Activated naive CD8-positive, alpha-beta T cell (primary cell): ENCODE data around the gene ZFPL1.
A peak's percentile ranks its signal among the peaks of the same experiment; 100 is the strongest.
"Not testable (repeated sequence)": the region's sequence is repeated elsewhere in the genome, so short reads cannot be mapped to it uniquely, and the experiment has no call there.

Source experiments
- H3K27ac Mint-ChIP-seq: one replicate; pipeline ENCODE4 v1.8.0; 2021; ENCODE audit warnings: mixed read lengths
- H3K27me3 Mint-ChIP-seq: one replicate; pipeline ENCODE4 v1.8.0; 2021; ENCODE audit warnings: mixed read lengths
- H3K36me3 Mint-ChIP-seq: one replicate; pipeline ENCODE4 v1.8.0; 2021; ENCODE audit warnings: mixed read lengths
- H3K4me1 Mint-ChIP-seq: one replicate; pipeline ENCODE4 v1.8.0; 2021; ENCODE audit warnings: low read depth, mixed read lengths
- H3K4me3 Mint-ChIP-seq: one replicate; pipeline ENCODE4 v1.8.0; 2021; ENCODE audit warnings: mild to moderate bottlenecking, mixed read lengths
- H3K9me3 Mint-ChIP-seq: one replicate; pipeline ENCODE4 v1.8.0; 2021; ENCODE audit warnings: low read depth, mixed read lengths

The ZFPL1 gene

DNA sequence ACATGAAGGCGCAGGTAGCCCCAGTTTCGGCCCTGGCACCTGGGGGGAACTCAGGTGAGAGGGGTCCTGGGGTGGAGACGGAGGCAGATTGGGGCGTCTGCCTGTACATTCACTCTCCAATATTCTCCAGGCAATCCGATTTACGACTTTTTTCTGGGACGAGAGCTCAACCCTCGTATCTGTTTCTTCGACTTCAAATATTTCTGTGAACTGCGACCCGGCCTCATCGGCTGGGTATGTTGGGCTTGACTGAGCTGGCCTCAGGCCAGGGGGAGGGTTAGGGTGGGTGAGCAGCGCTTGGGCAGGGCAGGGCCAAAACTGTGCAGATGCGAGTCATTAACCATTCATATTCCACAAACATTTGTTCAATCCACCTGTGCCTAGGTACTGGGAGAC, 29.3 kb downstream of the ZFPL1 start:
- Mint-ChIP-seq H3K27ac (peak overlapping the region; percentile 83), H3K27me3 (no peaks in the 10 kb centered on the region), H3K4me3 (peak overlapping the region; percentile 83), H3K9me3 (no peaks in the 10 kb centered on the region), H3K4me1 (peaks cover 58% of the 10 kb centered on the region), H3K36me3 (peaks cover 2% of the 10 kb centered on the region)

DNA sequence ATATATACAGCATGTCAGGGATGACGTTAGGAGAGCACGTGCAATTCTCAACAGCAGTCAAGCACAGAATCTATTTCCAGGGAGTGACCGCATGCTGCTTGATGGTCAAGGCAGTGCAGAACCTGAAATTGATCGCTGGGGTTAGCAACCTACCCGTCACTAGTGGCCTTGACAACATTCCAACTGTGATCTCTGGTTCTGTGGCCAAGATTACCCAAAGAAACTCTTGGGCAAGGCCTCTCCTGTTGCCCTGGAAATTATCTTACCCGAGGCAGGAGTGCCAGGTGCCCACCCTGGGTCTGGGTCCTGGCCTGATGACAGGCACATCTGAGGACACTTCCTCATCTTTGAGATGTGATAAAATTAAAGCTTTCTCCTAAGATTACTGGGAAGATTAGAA, 29.8 kb downstream of the ZFPL1 start:
- peaks cover 63% of the 10 kb centered on the region for H3K4me1 Mint-ChIP-seq
- H3K27ac Mint-ChIP-seq, result peak overlapping the region; percentile 83
- H3K4me3 Mint-ChIP-seq, result peak overlapping the region; percentile 83
- H3K36me3 Mint-ChIP-seq, result peaks cover 5% of the 10 kb centered on the region
- no peaks in the 10 kb centered on the region for H3K27me3 Mint-ChIP-seq
- no peaks in the 10 kb centered on the region for H3K9me3 Mint-ChIP-seq

DNA sequence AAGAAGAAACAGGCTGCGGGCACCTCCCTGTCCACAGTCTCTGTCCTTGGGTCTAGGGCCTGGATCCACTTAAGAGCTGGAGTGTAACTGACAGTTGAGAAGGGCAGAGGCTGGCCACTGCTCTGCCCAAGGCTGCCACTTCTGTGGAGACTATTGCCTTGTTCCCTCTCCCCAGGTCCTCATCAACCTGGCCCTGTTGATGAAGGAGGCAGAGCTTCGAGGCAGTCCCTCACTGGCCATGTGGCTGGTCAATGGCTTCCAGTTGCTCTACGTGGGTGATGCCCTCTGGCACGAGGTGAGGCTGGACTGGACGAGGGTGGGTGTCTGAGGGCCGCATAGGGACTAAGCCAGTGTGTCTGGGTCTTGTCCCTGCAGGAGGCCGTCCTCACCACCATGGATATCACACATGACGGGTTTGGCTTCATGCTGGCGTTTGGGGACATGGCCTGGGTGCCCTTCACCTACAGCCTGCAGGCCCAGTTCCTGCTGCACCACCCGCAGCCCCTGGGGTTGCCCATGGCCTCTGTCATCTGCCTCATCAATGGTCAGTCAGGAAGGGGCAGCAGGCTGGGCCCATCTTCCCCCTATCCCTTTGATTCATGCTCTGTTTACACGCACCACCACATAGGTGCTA, 30.6 kb downstream of the ZFPL1 start:
- Mint-ChIP-seq H3K9me3 (no peaks in the 10 kb centered on the region), H3K36me3 (peaks cover 5% of the 10 kb centered on the region), H3K27me3 (no peaks in the 10 kb centered on the region), H3K27ac (peak overlapping the region; percentile 83), H3K4me3 (no peak overlapping the region), H3K4me1 (peaks cover 66% of the 10 kb centered on the region)

DNA sequence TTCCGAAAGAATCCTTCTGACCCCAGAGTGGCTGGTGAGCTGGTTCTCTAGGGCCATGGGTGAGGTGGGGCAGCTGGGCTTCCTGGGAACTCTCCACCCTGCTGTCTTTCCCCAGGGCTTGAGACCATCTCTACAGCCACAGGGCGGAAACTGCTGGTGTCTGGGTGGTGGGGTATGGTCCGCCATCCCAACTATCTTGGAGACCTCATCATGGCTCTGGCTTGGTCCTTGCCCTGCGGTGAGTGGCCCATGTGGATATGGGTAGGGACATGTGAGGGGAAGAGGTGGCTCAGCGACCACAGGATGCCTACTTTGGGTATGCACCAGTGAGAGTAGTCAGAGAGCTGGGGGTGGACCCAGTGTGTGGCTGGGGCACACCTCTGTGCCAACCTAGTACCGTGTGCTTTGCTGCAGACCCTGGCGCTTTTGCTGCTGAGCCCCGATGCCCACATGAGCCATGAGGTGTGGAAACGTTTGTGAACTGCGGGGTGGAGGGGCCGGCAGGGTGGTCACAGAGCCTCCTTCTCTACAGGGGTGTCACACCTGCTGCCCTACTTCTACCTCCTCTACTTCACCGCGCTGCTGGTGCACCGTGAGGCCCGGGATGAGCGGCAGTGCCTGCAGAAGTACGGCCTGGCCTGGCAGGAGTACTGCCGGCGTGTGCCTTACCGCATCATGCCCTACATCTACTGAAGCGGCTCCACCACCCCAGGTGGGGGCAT, 31.5 kb downstream of the ZFPL1 start:
- H3K4me3 Mint-ChIP-seq, result peak overlapping the region; percentile 91
- H3K27ac Mint-ChIP-seq, result no peak overlapping the region
- H3K4me1 Mint-ChIP-seq, result peaks cover 69% of the 10 kb centered on the region
- peaks cover 8% of the 10 kb centered on the region for H3K36me3 Mint-ChIP-seq
- H3K9me3 Mint-ChIP-seq, result no peaks in the 10 kb centered on the region
- no peaks in the 10 kb centered on the region for H3K27me3 Mint-ChIP-seq

DNA sequence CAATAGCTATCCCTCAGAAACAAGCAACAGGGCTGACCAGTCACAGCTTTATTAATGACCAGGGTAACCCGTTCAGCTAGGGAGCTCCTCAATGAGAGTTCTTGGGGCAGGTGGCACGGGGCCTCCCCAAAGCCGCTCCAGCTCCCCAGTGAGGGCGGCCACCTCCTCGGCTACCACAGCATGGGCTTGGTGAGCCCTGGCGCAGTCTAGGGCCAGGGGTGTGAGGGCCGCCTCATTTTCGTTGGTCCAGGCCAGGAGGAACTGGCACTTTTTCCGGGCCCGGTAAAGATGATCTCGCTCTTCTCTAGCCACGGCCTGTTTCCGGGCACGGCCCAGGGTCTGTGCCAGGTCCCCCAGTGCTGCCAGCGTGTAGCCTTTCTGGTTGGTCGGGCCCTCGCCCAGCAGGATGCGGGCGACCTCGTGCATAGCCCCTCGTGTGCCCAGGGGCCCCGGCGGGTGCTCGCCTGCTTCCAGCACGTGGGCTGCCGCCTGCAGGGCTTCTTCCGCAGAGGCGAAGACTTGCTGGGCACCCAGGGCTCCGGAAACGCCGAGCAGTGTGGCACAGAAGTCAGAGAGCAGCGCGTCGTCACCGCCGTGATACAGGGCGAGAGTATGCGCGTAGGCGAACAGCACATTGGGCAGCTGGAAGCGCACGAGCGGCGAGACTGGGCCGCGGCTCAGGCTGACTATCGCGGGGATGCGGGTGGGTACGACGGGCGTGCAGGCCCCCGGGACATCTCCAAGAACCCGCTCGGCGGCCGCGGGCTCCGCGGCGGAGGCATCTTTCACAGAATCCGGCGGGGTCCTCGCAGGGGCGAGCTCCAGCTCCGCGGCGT, 32.6 kb downstream of the ZFPL1 start:
- Mint-ChIP-seq H3K27ac (peak overlapping the region; percentile 96), H3K9me3 (no peaks in the 10 kb centered on the region), H3K36me3 (peaks cover 13% of the 10 kb centered on the region), H3K4me3 (peak overlapping the region; percentile 91), H3K27me3 (no peaks in the 10 kb centered on the region), H3K4me1 (peaks cover 66% of the 10 kb centered on the region)

DNA sequence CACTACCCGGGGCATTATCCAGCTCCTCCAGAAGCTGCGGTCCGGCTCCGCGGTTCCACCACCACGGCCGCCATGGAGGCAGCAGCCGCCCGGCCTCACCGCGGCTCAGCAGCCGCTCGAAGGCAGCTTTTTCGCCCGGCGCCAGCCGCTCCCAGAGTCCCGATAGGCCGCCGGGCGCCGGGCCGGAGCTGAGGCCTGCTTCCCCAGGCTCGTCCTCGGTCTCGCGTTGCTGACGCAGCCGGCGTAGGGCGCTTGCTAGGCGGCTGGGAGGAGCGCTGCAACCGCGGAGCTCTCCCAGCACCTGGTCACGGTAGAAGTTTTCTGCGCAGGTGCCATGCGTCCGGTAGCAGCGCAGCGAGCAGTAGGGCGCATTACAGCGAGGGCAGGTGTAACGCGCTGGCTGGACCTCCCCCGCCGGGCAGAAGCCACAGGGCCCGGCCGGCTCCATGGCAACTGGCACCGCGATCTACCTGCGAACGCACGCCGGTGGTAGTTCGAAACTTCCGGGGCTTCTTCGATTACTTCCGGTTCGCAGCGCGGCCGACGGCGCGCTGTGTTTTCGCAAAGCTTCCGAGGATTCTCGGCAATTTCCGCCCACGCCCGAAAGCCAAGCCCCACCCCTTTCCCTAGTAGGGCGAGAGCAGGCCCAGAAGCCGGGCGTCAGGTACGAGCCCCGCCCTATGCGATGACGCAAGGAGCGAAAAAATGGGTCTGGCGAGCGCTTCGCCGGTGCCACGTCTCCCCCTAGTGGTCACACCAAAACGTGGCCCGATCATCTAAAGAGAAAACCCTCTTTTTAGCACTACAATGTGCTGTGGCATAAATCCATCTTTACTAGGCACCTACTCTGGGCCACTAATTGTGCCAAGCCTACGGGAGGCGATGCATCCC, 33.4 kb downstream of the ZFPL1 start, which contains the start of gene ZNHIT2:
ZNHIT2 (minus strand) TSS at position 496 of the 891 bp plus-strand sequence; CDS start at position 448, 48 bp downstream.
- Mint-ChIP-seq H3K27me3 (no peaks in the 10 kb centered on the region), H3K4me1 (peaks cover 66% of the 10 kb centered on the region), H3K9me3 (no peaks in the 10 kb centered on the region), H3K4me3 (peak within 1 kb of the TSS; percentile 91), H3K27ac (peak within 1 kb of the TSS; percentile 96), H3K36me3 (peaks cover 16% of the 10 kb centered on the region)

DNA sequence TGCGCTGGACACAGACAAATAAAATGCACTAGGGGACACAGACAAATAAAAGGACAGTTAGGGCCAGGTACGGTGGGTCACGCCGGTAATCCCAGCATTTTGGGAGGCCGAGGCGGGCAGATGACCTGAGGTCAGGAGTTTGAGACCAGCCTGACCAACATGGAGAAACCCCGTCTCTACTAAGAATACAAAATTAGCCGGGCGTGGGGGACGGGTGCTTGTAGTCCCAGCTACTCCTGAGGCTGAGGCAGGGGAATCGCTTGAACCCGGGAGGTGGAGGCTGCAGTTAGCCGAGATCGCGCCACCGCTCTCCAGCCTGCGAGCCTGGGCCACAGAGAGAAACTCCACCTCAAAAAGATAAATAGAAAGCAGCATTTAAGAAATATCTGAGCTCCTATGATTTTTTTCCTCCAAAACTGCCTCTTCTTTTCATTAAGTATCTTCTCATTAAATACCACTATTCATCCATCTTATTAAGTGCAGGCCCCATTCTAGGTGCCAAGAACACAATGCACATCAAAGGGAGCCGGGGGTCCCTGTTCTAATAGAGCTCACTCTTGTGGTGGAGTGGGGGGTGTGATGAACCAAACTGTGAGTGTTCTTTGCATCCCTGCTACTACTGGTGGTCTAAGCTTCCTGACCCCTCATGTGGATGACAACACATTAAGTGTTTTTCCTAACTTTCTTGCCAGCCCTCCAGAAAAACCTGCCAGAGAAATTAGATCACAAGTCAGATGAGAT, 34.2 kb downstream of the ZFPL1 start:
- peaks cover 66% of the 10 kb centered on the region for H3K4me1 Mint-ChIP-seq

DNA sequence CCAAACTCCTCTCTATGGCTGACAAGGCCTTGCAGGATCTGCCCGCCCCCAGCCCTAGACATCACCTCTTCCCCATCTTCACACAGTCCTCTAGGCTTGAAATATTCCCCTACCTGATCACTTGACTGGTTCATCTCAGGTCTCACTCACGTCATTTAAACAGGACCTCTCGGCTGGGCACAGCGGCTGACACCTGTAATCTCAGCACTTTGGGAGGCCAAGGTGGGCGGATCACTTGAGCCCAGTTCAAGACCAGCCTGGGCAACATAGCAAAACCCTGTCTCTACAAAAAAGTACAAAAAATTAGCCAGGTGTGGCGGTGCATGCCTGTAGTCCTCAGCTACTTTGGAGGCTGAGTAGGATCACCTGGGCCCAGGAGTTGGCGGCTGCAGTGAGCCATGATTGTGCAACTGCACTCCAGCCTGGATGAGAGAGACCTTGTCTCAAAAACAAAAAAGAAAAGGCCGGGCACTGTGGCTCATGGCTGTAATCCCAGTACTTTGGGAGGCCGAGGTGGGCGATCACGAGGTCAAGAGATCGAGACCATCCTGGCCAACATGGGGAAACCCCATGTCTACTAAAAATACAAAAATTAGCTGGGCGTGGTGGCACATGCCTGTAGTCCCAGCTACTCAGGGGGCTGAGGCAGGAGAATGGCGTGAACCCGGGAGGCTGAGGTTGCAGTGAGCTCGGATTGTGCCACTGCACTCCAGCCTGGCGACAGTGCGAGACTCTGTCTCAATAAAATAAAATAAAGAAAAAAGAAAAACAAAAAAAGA, 35.1 kb downstream of the ZFPL1 start:
- H3K4me1 Mint-ChIP-seq, result peaks cover 63% of the 10 kb centered on the region
- not testable (repeated sequence) for H3K27me3 Mint-ChIP-seq, H3K9me3 Mint-ChIP-seq
- H3K4me3 Mint-ChIP-seq, result peak overlapping the region; percentile 100
- peaks cover 16% of the 10 kb centered on the region for H3K36me3 Mint-ChIP-seq
- peak overlapping the region; percentile 87 for H3K27ac Mint-ChIP-seq

More for the DNA sequence above, 34.2 kb downstream of the ZFPL1 start:
- no peaks in the 10 kb centered on the region for H3K27me3 Mint-ChIP-seq
- peak overlapping the region; percentile 92 for H3K27ac Mint-ChIP-seq
- H3K9me3 Mint-ChIP-seq, result no peaks in the 10 kb centered on the region
- peak overlapping the region; percentile 91 for H3K4me3 Mint-ChIP-seq
- H3K36me3 Mint-ChIP-seq, result peaks cover 16% of the 10 kb centered on the region

DNA sequence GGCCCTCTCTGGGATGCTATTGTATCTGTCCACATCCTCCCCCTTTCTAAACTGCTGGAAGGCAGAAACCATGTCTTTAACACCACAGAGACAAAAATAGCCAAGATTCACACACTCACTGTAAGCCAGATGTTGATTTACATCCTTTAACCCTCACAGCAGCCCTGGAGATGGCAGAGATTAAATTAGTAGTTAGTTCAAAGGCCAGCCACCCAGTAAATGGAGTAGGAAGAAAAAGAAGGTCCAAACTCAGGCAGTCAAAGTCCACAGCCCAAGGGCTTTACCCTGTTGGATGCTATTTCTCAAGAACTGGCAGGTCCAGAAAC, 35.6 kb downstream of the ZFPL1 start:
- Mint-ChIP-seq H3K36me3 (peaks cover 16% of the 10 kb centered on the region), H3K4me1 (peaks cover 64% of the 10 kb centered on the region), H3K4me3 (peak overlapping the region; percentile 100)

DNA sequence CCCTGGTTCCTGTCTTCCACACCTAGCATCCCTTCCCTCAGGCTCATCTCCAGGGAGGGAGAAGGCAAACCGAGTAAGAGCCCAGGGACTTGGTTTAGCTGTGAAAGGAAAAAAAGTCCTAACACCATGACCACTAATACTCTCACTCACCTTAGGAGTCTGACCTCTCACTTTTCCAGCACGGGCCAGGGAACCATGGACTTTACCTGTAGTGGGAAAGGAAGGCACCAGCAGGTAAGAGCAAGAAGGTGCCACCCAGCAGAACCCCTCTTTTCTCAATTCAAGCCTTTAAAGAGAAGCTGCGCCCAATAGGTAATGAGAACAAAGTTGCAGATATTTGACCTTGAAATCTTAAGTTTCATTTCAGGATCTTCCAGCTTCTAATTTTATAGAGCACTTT, 36.8 kb downstream of the ZFPL1 start:
- Mint-ChIP-seq H3K4me3 (peak overlapping the region; percentile 100), H3K4me1 (peaks cover 55% of the 10 kb centered on the region), H3K27ac (peak overlapping the region; percentile 100), H3K9me3 (no peaks in the 10 kb centered on the region), H3K27me3 (no peaks in the 10 kb centered on the region), H3K36me3 (peaks cover 16% of the 10 kb centered on the region)

More for the DNA sequence above, 35.6 kb downstream of the ZFPL1 start:
- H3K27ac Mint-ChIP-seq, result peak overlapping the region; percentile 68
- H3K27me3 Mint-ChIP-seq, result no peaks in the 10 kb centered on the region
- H3K9me3 Mint-ChIP-seq, result no peaks in the 10 kb centered on the region

DNA sequence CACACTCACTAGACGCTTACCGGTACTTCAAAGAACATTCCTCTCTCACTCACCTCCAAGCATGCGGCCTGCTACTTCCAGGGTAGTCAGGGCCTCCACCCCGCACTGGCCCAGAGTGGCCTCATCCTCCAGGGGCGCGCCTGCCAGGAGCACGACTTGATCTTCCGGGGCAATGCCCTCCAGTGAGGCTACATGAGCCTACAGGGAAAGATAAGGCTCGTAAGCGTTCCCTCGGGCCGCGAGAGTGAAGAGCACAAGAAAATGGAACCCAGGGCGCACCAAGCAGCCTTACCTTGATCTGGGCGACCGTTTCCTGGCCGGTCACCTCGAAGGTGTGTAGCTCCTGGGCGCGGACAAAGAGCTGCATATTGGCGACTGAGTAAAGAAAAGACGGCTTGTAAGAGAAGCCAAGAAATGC, 37.4 kb downstream of the ZFPL1 start:
- H3K4me3 Mint-ChIP-seq, result peak overlapping the region; percentile 100

DNA sequence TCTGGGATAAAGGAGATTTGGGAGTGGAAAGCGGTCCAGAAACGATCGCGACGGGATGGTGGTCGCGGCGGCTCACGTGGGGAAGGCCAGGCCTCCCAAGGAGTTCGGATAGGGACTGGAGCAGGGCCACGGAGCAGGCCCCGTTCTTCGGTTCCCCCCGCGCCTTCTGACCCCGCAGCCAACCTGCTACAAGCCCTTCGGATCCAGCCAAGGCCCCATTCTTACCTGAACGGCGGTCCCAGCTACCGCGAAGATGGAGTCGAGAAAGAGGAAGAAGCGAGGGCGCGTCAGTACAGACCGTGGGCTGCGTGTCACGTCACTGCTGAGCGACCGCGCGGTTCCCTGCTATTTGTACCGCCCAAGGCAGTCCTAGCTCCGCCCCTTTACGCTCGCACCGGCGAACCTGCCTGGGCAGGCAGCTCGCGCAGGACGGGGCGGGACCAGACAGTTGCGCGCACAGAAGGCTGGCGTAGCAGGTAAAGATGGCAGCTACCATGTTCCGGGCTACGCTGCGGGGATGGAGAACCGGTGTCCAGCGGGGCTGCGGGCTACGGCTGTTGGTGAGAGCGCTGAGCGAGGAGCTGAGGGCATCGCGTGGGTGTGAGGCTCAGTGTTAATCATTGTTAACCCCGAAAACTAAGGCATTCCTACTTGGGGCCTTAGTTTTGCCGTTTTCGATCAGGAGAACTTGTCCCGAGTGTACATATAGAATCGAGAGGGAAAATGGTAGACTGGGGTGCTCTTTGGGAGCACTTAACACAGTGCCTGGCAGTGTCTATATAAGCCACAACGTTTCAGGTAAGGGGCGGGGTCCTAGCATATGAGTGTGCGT, 38.1 kb downstream of the ZFPL1 start, which contains the start of the genes FAU and MRPL49:
FAU (minus strand) TSS at position 270 of the 832 bp plus-strand sequence. CDS start 321 bp downstream, outside the sequence.
MRPL49 (plus strand) TSS at position 457 of the 832 bp plus-strand sequence; CDS start at position 483, 26 bp downstream.
- Mint-ChIP-seq H3K9me3 (no peaks in the 10 kb centered on the region), H3K36me3 (peaks cover 16% of the 10 kb centered on the region), H3K4me1 (peaks cover 48% of the 10 kb centered on the region), H3K4me3 (peak within 1 kb of the TSS; percentile 100), H3K27ac (peak within 1 kb of the TSS; percentile 100), H3K27me3 (no peaks in the 10 kb centered on the region)

More for the DNA sequence above, 37.4 kb downstream of the ZFPL1 start:
- peaks cover 50% of the 10 kb centered on the region for H3K4me1 Mint-ChIP-seq
- peaks cover 16% of the 10 kb centered on the region for H3K36me3 Mint-ChIP-seq
- H3K27ac Mint-ChIP-seq, result peak overlapping the region; percentile 100
- H3K27me3 Mint-ChIP-seq, result no peaks in the 10 kb centered on the region
- H3K9me3 Mint-ChIP-seq, result no peaks in the 10 kb centered on the region
